ENCODE data around the gene NETO2.
"Not testable (repeated sequence)": the region's sequence is repeated elsewhere in the genome, so short reads cannot be mapped to it uniquely, and the experiment has no call there.

The NETO2 gene

GRCh38 chr16:47134550-47134949, 9.2 kb downstream of the NETO2 start:
- peaks cover 27% of the 10 kb centered on the region for H3K4me1 ChIP-seq (ENCODE audit: control insufficient read depth, insufficient read depth, low read length, unreplicated experiment)
- H2AFZ ChIP-seq (ENCODE audit: low read length, unreplicated experiment) = no peak overlapping the region
- H3K4me3 ChIP-seq (ENCODE audit: low read depth, low read length) = no peak overlapping the region
- H3K27ac ChIP-seq (ENCODE audit: low read depth, low read length) = no peak overlapping the region
- no peaks in the 10 kb centered on the region for H3K27me3 ChIP-seq (ENCODE audit: insufficient read depth, low read length)
- peaks cover 75% of the 10 kb centered on the region for H3K79me2 ChIP-seq (ENCODE audit: control insufficient read depth, insufficient read depth, low read length, unreplicated experiment)
- no peaks in the 10 kb centered on the region for H3K36me3 ChIP-seq (ENCODE audit: insufficient read depth, low read length)

DNA sequence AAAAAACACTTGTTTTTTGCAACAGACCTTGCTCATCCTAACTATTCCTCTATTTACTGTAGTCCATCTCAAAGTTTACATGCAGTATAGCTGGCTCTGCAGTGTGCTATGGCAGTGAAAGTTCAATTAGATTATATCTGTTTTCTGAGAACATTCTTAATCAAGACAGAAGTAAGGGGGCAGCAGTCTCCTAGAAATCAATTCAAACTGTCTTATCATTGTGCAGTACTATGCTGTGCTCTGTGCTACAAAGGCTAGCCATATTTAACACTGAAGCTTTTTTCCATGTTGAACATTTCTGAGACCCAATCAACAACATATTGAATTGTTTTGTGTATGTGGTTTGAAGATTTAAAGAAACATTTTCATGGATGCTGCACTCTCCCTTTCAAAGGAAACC, 11.4 kb downstream of the NETO2 start:
- no peak overlapping the region for H3K4me3 ChIP-seq (ENCODE audit: low read depth, low read length)
- peaks cover 7% of the 10 kb centered on the region; the same call in 1 of the 2 replicates for H3K36me3 ChIP-seq (ENCODE audit: insufficient read depth, low read length)
- no peak overlapping the region for H3K27ac ChIP-seq (ENCODE audit: low read depth, low read length)
- peaks cover 16% of the 10 kb centered on the region for H3K4me1 ChIP-seq (ENCODE audit: control insufficient read depth, insufficient read depth, low read length, unreplicated experiment)
- H3K79me2 ChIP-seq (ENCODE audit: control insufficient read depth, insufficient read depth, low read length, unreplicated experiment) = peaks cover 67% of the 10 kb centered on the region
- no peak overlapping the region for H2AFZ ChIP-seq (ENCODE audit: low read length, unreplicated experiment)
- H3K27me3 ChIP-seq (ENCODE audit: insufficient read depth, low read length) = no peaks in the 10 kb centered on the region

- H3K4me3 ChIP-seq (ENCODE audit: low read depth, low read length) = no peak overlapping the region
- H3K79me2 ChIP-seq (ENCODE audit: control insufficient read depth, insufficient read depth, low read length, unreplicated experiment) = peaks cover 53% of the 10 kb centered on the region
- H3K4me1 ChIP-seq (ENCODE audit: control insufficient read depth, insufficient read depth, low read length, unreplicated experiment) = no peaks in the 10 kb centered on the region
- H3K27ac ChIP-seq (ENCODE audit: low read depth, low read length) = no peak overlapping the region
- H2AFZ ChIP-seq (ENCODE audit: low read length, unreplicated experiment) = no peak overlapping the region
- H3K27me3 ChIP-seq (ENCODE audit: insufficient read depth, low read length) = no peaks in the 10 kb centered on the region
- peaks cover 7% of the 10 kb centered on the region; the same call in 1 of the 2 replicates for H3K36me3 ChIP-seq (ENCODE audit: insufficient read depth, low read length)
Measured at GRCh38 chr16:47129755-47130435, 13.8 kb downstream of the NETO2 start.

DNA sequence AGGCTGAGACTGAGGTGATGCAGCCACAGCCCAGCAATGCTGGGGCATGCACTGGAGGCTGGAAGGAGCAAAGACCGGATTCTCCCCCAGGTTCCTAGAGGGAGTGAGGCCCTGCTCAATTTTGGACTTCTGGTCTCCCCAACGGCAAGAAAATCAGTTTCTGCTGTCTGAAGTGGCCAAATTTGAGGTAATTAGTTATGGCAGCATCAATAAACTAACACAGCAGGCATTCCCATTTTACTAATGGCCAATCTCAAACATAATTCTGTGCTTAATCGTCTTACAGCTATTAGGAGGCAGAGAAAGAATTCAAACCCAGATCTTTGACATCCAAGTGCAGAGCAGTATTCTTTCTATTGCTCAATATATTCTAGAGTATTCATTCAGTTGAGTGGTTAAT, 16.2 kb downstream of the NETO2 start:
- Histone ChIP-seq H3K4me1 (ENCODE audit: control insufficient read depth, insufficient read depth, low read length, unreplicated experiment) (no peaks in the 10 kb centered on the region), H3K4me3 (ENCODE audit: low read depth, low read length) (no peak overlapping the region), H3K27ac (ENCODE audit: low read depth, low read length) (no peak overlapping the region), H3K27me3 (ENCODE audit: insufficient read depth, low read length) (no peaks in the 10 kb centered on the region), H3K79me2 (ENCODE audit: control insufficient read depth, insufficient read depth, low read length, unreplicated experiment) (peaks cover 32% of the 10 kb centered on the region), H2AFZ (ENCODE audit: low read length, unreplicated experiment) (no peak overlapping the region), H3K36me3 (ENCODE audit: insufficient read depth, low read length) (peaks cover 7% of the 10 kb centered on the region; the same call in 1 of the 2 replicates)

DNA sequence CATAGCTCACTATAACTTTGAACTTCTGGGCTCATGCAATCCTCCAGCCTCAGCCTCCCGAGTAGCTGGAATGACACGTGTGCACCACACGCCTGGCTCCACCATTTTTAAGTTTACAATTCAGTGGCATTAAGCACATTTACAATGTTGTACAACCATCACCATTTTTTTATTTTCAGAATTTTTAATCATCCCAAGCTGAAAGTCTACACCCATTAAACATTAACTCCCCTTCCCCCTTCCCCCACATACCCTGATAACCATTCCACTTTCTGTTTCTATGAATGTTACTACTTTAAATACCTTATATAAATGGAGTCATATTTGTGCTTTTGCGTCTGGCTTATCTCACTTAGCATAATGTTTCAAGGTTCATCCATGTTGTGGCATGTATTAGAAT, 18.0 kb downstream of the NETO2 start:
- Histone ChIP-seq H3K36me3 (ENCODE audit: insufficient read depth, low read length) (peaks cover 7% of the 10 kb centered on the region; the same call in 1 of the 2 replicates), H2AFZ (ENCODE audit: low read length, unreplicated experiment) (no peak overlapping the region), H3K4me3 (ENCODE audit: low read depth, low read length) (no peak overlapping the region), H3K27me3 (ENCODE audit: insufficient read depth, low read length) (no peaks in the 10 kb centered on the region), H3K79me2 (ENCODE audit: control insufficient read depth, insufficient read depth, low read length, unreplicated experiment) (peaks cover 21% of the 10 kb centered on the region), H3K4me1 (ENCODE audit: control insufficient read depth, insufficient read depth, low read length, unreplicated experiment) (no peaks in the 10 kb centered on the region), H3K27ac (ENCODE audit: low read depth, low read length) (no peak overlapping the region)

DNA sequence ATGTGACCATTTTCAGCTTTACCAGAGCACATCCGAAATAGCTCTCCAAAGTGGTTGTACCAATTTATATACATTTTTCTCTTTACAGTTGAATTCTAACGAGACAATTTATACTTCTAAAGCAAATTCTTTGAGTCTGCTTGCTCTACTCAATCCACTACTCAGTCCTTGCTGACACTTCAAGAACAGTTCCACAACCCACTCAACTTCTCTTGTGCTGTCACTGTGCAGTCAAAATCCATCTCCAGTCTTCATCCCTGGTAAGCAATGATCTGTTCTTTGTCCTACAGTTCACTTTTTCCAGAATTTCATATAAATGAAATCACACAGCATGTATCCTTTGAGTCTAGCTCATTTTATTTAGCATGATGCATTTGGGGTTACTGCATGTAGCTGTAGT, 30.6 kb downstream of the NETO2 start:
- Histone ChIP-seq H3K36me3 (ENCODE audit: insufficient read depth, low read length) (peaks cover 21% of the 10 kb centered on the region), H3K79me2 (ENCODE audit: control insufficient read depth, insufficient read depth, low read length, unreplicated experiment) (no peaks in the 10 kb centered on the region), H3K27me3 (ENCODE audit: insufficient read depth, low read length) (no peaks in the 10 kb centered on the region), H2AFZ (ENCODE audit: low read length, unreplicated experiment) (no peak overlapping the region), H3K27ac (ENCODE audit: low read depth, low read length) (no peak overlapping the region), H3K4me3 (ENCODE audit: low read depth, low read length) (no peak overlapping the region), H3K4me1 (ENCODE audit: control insufficient read depth, insufficient read depth, low read length, unreplicated experiment) (no peaks in the 10 kb centered on the region)

- H3K79me2 ChIP-seq (ENCODE audit: control insufficient read depth, insufficient read depth, low read length, unreplicated experiment) = no peaks in the 10 kb centered on the region
Measured at GRCh38 chr16:47110939-47111338, 32.8 kb downstream of the NETO2 start.

DNA sequence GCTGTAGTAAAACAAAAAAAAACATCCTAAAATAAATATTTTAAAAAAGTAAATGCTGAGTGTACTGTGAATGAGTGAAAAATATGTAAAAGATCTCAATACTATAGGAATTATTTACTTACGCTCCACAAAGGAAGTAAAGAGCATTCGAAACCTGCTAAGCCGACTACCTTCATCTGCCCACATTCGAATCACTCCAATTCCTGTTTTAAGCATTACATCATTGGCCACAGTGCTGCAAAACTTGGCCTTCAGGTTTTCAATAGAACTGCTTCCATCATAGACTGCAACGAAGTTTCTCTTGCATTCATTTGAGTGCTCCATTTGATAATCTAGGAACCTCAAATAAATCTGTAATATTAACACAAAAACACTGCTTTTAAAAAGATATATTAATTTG, 34.4 kb downstream of the NETO2 start:
- Histone ChIP-seq H3K27me3 (ENCODE audit: insufficient read depth, low read length) (no peaks in the 10 kb centered on the region), H3K36me3 (ENCODE audit: insufficient read depth, low read length) (peaks cover 23% of the 10 kb centered on the region), H3K4me3 (ENCODE audit: low read depth, low read length) (no peak overlapping the region), H3K4me1 (ENCODE audit: control insufficient read depth, insufficient read depth, low read length, unreplicated experiment) (no peaks in the 10 kb centered on the region), H3K79me2 (ENCODE audit: control insufficient read depth, insufficient read depth, low read length, unreplicated experiment) (no peaks in the 10 kb centered on the region), H3K27ac (ENCODE audit: low read depth, low read length) (no peak overlapping the region), H2AFZ (ENCODE audit: low read length, unreplicated experiment) (no peak overlapping the region)

More at GRCh38 chr16:47110939-47111338, 32.8 kb downstream of the NETO2 start:
- Histone ChIP-seq H2AFZ (ENCODE audit: low read length, unreplicated experiment) (no peak overlapping the region), H3K27me3 (ENCODE audit: insufficient read depth, low read length) (no peaks in the 10 kb centered on the region), H3K27ac (ENCODE audit: low read depth, low read length) (no peak overlapping the region), H3K4me3 (ENCODE audit: low read depth, low read length) (no peak overlapping the region), H3K4me1 (ENCODE audit: control insufficient read depth, insufficient read depth, low read length, unreplicated experiment) (no peaks in the 10 kb centered on the region), H3K36me3 (ENCODE audit: insufficient read depth, low read length) (peaks cover 18% of the 10 kb centered on the region)

- H3K4me3 ChIP-seq (ENCODE audit: low read depth, low read length); H3K27ac ChIP-seq (ENCODE audit: low read depth, low read length); H2AFZ ChIP-seq (ENCODE audit: low read length, unreplicated experiment); H3K4me1 ChIP-seq (ENCODE audit: control insufficient read depth, insufficient read depth, low read length, unreplicated experiment); H3K27me3 ChIP-seq (ENCODE audit: insufficient read depth, low read length); H3K79me2 ChIP-seq (ENCODE audit: control insufficient read depth, insufficient read depth, low read length, unreplicated experiment): not testable (repeated sequence)
- peaks cover 23% of the 10 kb centered on the region for H3K36me3 ChIP-seq (ENCODE audit: insufficient read depth, low read length)
Measured at GRCh38 chr16:47102921-47103320, 40.8 kb downstream of the NETO2 start.

- H3K79me2 ChIP-seq (ENCODE audit: control insufficient read depth, insufficient read depth, low read length, unreplicated experiment); H3K27me3 ChIP-seq (ENCODE audit: insufficient read depth, low read length); H3K4me1 ChIP-seq (ENCODE audit: control insufficient read depth, insufficient read depth, low read length, unreplicated experiment); H3K27ac ChIP-seq (ENCODE audit: low read depth, low read length); H3K36me3 ChIP-seq (ENCODE audit: insufficient read depth, low read length); H3K4me3 ChIP-seq (ENCODE audit: low read depth, low read length); H2AFZ ChIP-seq (ENCODE audit: low read length, unreplicated experiment): not testable (repeated sequence)
Measured at GRCh38 chr16:47097154-47097553, 46.6 kb downstream of the NETO2 start.

GRCh38 chr16:47096297-47096696, 47.4 kb downstream of the NETO2 start:
- Histone ChIP-seq H3K4me3 (ENCODE audit: low read depth, low read length) (no peak overlapping the region), H3K36me3 (ENCODE audit: insufficient read depth, low read length) (peaks cover 4% of the 10 kb centered on the region; the same call in 1 of the 2 replicates), H3K4me1 (ENCODE audit: control insufficient read depth, insufficient read depth, low read length, unreplicated experiment) (no peaks in the 10 kb centered on the region), H3K79me2 (ENCODE audit: control insufficient read depth, insufficient read depth, low read length, unreplicated experiment) (peaks cover 2% of the 10 kb centered on the region), H3K27me3 (ENCODE audit: insufficient read depth, low read length) (no peaks in the 10 kb centered on the region), H3K27ac (ENCODE audit: low read depth, low read length) (no peak overlapping the region), H2AFZ (ENCODE audit: low read length, unreplicated experiment) (no peak overlapping the region)

Measured in ACC112 (cell line).